PFSK-1 (cell line): ENCODE data around the gene MSI2.

Experiments used
- FOXP2 ChIP-seq: optimal IDR thresholded peaks from 2 replicates; pipeline ENCODE3; 2011; ENCODE audit warnings: borderline replicate concordance, control low read depth, inconsistent platforms; ENCODE audit not compliant: insufficient read depth; ENCODE audit errors: extremely low read length, extremely low read depth
- POLR2AphosphoS5 ChIP-seq: IDR thresholded peaks from 2 replicates; pipeline ENCODE4 v1.6.1; 2012; ENCODE audit warnings: low read depth, mild to moderate bottlenecking, control low read depth, low read length, moderate library complexity
- REST ChIP-seq, 2 experiments: IDR thresholded peaks; 2 replicates each; pipeline versions ENCODE4 v1.6.1 to v1.8.0; 2011 to 2012; ENCODE audit warnings: low read depth in 2 of 2, low read length in 2 of 2, control low read depth in 1 of 2, inconsistent platforms in 1 of 2, mild to moderate bottlenecking in 1 of 2, moderate library complexity in 1 of 2; ENCODE audit not compliant: insufficient read depth in 1 of 2
- TAF1 ChIP-seq: IDR thresholded peaks from 2 replicates; pipeline ENCODE4 v1.6.1; 2012; ENCODE audit warnings: low read length, control low read depth, borderline replicate concordance; ENCODE audit not compliant: insufficient read depth

- no peak for TF ChIP-seq POLR2AphosphoS5
- no peak for TF ChIP-seq REST (IDR thresholded peaks at IDR 0.05; ENCODE audit: insufficient read depth in 1 of 2, low read depth in 2 of 2, low read length in 2 of 2)
- no peak for TF ChIP-seq FOXP2
- no peak for TF ChIP-seq TAF1
These were observed 4.8 kb downstream of the MSI2 start for GRCh38 chr17:57261084-57261461.
